ENCODE measurements around the gene FARS2.

Gene FARS2

GRCh38 chr6:5250451-5250850, 10.9 kb upstream of the FARS2 start:
- no peak for DNase-seq

GRCh38 chr6:5250911-5251310, 10.4 kb upstream of the FARS2 start:
- DNase-seq: no peak

GRCh38 chr6:5256952-5257351, 4.4 kb upstream of the FARS2 start:
- DNase-seq: no peak

GRCh38 chr6:5257400-5257799, 3.9 kb upstream of the FARS2 start:
- DNase-seq: no peak

GRCh38 chr6:5259428-5259827, 1.9 kb upstream of the FARS2 start:
- no peak for DNase-seq

GRCh38 chr6:5260111-5260620, 1.1 kb upstream of the FARS2 start:
- peak; percentile 74 for DNase-seq

- DNase-seq: no peak
These were observed 314 bp downstream of the FARS2 start for GRCh38 chr6:5261545-5262109.

- DNase-seq: no peak
These were observed 5.1 kb downstream of the FARS2 start for GRCh38 chr6:5266423-5266822.

GRCh38 chr6:5270093-5270680, 8.9 kb downstream of the FARS2 start:
- DNase-seq: no peak

GRCh38 chr6:5271926-5272325, 10.6 kb downstream of the FARS2 start:
- no peak for DNase-seq

GRCh38 chr6:5274231-5274630, 12.9 kb downstream of the FARS2 start:
- no peak for DNase-seq

- no peak for DNase-seq
These were observed 14.2 kb downstream of the FARS2 start for GRCh38 chr6:5275497-5275896.

GRCh38 chr6:5276581-5276980, 15.3 kb downstream of the FARS2 start:
- no peak for DNase-seq

GRCh38 chr6:5277589-5277988, 16.3 kb downstream of the FARS2 start:
- no peak for DNase-seq

GRCh38 chr6:5278047-5278446, 16.7 kb downstream of the FARS2 start:
- DNase-seq: no peak

- DNase-seq: no peak
These were observed 17.3 kb downstream of the FARS2 start for GRCh38 chr6:5278565-5279120.

GRCh38 chr6:5279891-5280338, 18.6 kb downstream of the FARS2 start:
- no peak for DNase-seq

- DNase-seq: no peak
These were observed 19.6 kb downstream of the FARS2 start for GRCh38 chr6:5280920-5281319.

GRCh38 chr6:5282191-5282623, 20.9 kb downstream of the FARS2 start:
- DNase-seq: no peak

GRCh38 chr6:5285081-5285480, 23.8 kb downstream of the FARS2 start:
- DNase-seq: no peak

GRCh38 chr6:5285526-5285925, 24.2 kb downstream of the FARS2 start:
- no peak for DNase-seq

- DNase-seq: no peak
These were observed 25.5 kb downstream of the FARS2 start for GRCh38 chr6:5286780-5287179.

- no peak for DNase-seq
These were observed 26.1 kb downstream of the FARS2 start for GRCh38 chr6:5287205-5287965.

GRCh38 chr6:5287966-5288297, 26.6 kb downstream of the FARS2 start:
- DNase-seq: no peak

All from activated effector memory CD4-positive, alpha-beta T cell treated with Interleukin-2 at 50 U/mL for 16 hours (primary cell).